HepG2 (cell line): ENCODE data around the gene DIP2C. TPM values are rescaled to one million over a fixed set of nuclear protein-coding genes. Genes with fewer than 3 reads are reported as not detected.

Source experiments
- CAMTA2 ChIP-seq: sonication (generic); formaldehyde crosslinking; IDR thresholded peaks from 2 replicates; pipeline ENCODE4 v1.4.0; 2020; ENCODE audit warnings: mild to moderate bottlenecking, missing genetic modification reagents, borderline replicate concordance
- CERS6 ChIP-seq: sonication (generic); formaldehyde crosslinking; IDR thresholded peaks from 2 replicates; pipeline ENCODE4 v1.5.0; 2020; ENCODE audit warnings: missing genetic modification reagents
- GMEB1 ChIP-seq: sonication (generic); formaldehyde crosslinking; IDR thresholded peaks from 2 replicates; pipeline ENCODE4 v1.5.1; 2020; ENCODE audit warnings: missing genetic modification reagents, mild to moderate bottlenecking, borderline replicate concordance
- IRF1 ChIP-seq: sonication (generic); formaldehyde crosslinking; IDR thresholded peaks from 2 replicates; pipeline ENCODE4 v1.4.0; 2020; ENCODE audit warnings: low read depth, mild to moderate bottlenecking, missing genetic modification reagents
- KDM6A ChIP-seq: IDR thresholded peaks from 2 replicates; pipeline ENCODE4 v1.6.1; 2016; ENCODE audit warnings: low read depth
- KLF13 ChIP-seq: sonication (generic); formaldehyde crosslinking; IDR thresholded peaks from 2 replicates; pipeline ENCODE4 v1.4.0; 2020; ENCODE audit warnings: mild to moderate bottlenecking, missing genetic modification reagents
- MIER2 ChIP-seq: IDR thresholded peaks from 2 replicates; pipeline ENCODE4 v1.6.1; 2016; ENCODE audit warnings: missing biosample characterization, missing genetic modification reagents
- MXD4 ChIP-seq: IDR thresholded peaks from 2 replicates; pipeline ENCODE4 v1.6.1; 2016; ENCODE audit warnings: mild to moderate bottlenecking, missing biosample characterization, missing genetic modification reagents
- NFAT5 ChIP-seq: sonication (generic); formaldehyde crosslinking; IDR thresholded peaks from 2 replicates; pipeline ENCODE4 v1.4.0; 2020; ENCODE audit warnings: missing genetic modification reagents
- RBM22 ChIP-seq: fragments of 200-400 bp; formaldehyde crosslinking; optimal IDR thresholded peaks from 2 replicates; pipeline ENCODE3; 2017; ENCODE audit warnings: mild to moderate bottlenecking, low read length, moderate library complexity
- SMC3 ChIP-seq: IDR thresholded peaks from 2 replicates; pipeline ENCODE4 v1.6.1; 2011; ENCODE audit warnings: low read length, improper control_type of control experiment
- SP4 ChIP-seq: sonication (generic); formaldehyde crosslinking; IDR thresholded peaks from 2 replicates; pipeline ENCODE4 v1.8.1; 2023; ENCODE audit warnings: mild to moderate bottlenecking, missing genetic modification reagents
- TMF1 ChIP-seq: sonication (generic); formaldehyde crosslinking; IDR thresholded peaks from 2 replicates; pipeline ENCODE4 v1.8.1; 2022; ENCODE audit warnings: low read depth, missing genetic modification reagents
- TOPORS ChIP-seq: sonication (generic); formaldehyde crosslinking; IDR thresholded peaks from 2 replicates; pipeline ENCODE4 v1.8.0; 2023; ENCODE audit warnings: mild to moderate bottlenecking, missing genetic modification reagents
- ZNF17 ChIP-seq: sonication (generic); formaldehyde crosslinking; IDR thresholded peaks from 2 replicates; pipeline ENCODE4 v1.5.0; 2020; ENCODE audit warnings: mild to moderate bottlenecking, missing genetic modification reagents
- ZNF660 ChIP-seq: sonication (generic); formaldehyde crosslinking; IDR thresholded peaks from 2 replicates; pipeline ENCODE4 v1.5.1; 2020; ENCODE audit warnings: mild to moderate bottlenecking, low read depth, missing genetic modification reagents, borderline replicate concordance
- ZNF691 ChIP-seq: sonication (generic); formaldehyde crosslinking; IDR thresholded peaks from 2 replicates; pipeline ENCODE4 v1.4.0; 2020; ENCODE audit warnings: missing genetic modification reagents, low read depth, mild to moderate bottlenecking, borderline replicate concordance
- ZNF737 ChIP-seq: sonication (generic); formaldehyde crosslinking; IDR thresholded peaks from 2 replicates; pipeline ENCODE4 v1.5.0; 2020; ENCODE audit warnings: missing genetic modification reagents, mild to moderate bottlenecking, borderline replicate concordance
- ZSCAN9 ChIP-seq: IDR thresholded peaks from 2 replicates; pipeline ENCODE4 v1.6.1; 2016; ENCODE audit warnings: borderline replicate concordance
- polyA plus RNA-seq, 8 experiments: library from polyadenylated mRNA; depleted of rRNA in 3 of 8; stranded (reverse) in 7 of 8; unstranded in 1 of 8; fragments of >200 nt; fragmentation: Illumina TruSeq in 4 of 8; extraction: Trizol in 4 of 8; gene quantifications; 2 replicates each; pipeline versions ENCODE4 v1.2.1 to v1.2.3, GENCODE V29; 2011 to 2016; ENCODE audit warnings: low read depth in 4 of 8, missing spikeins in 1 of 8, mixed read lengths in 1 of 8; ENCODE audit not compliant: insufficient read depth in 1 of 8
- total RNA-seq, 5 experiments: library from RNA; depleted of rRNA; stranded (reverse); fragments of >200 nt; fragmentation: Illumina TruSeq; extraction: Trizol; gene quantifications; 2 replicates each; pipeline ENCODE4 v1.2.3, GENCODE V29; 2016; ENCODE audit warnings: low read depth in 1 of 5

The DIP2C gene
- total and polyA plus RNA-seq, 2 of the 13 experiments (the other 11 are each of a cell fraction or from before 2014, with no cell fraction given), result 2.2 to 2.7 TPM

GRCh38 chr10:688312-689120, 952 bp downstream of the DIP2C start (continued):
- TF ChIP-seq GMEB1 (CRISPR knock-in tag), result 0 out of 2 replicates have a peak, but pooled peaks have one; percentile 23
- no peak for TF ChIP-seq TOPORS
- TF ChIP-seq ZNF737 (CRISPR knock-in tag), result no peak
- no peak for TF ChIP-seq KLF13 (CRISPR knock-in tag)
- no peak for TF ChIP-seq MIER2 (CRISPR knock-in tag)
- no peak for TF ChIP-seq SMC3
- TF ChIP-seq TMF1 (CRISPR knock-in tag), result 0 out of 2 replicates have a peak, but pooled peaks have one; percentile 20
- no peak for TF ChIP-seq KDM6A (CRISPR knock-in tag)
- TF ChIP-seq MXD4, result 0 out of 2 replicates have a peak, but pooled peaks have one; percentile 64
- TF ChIP-seq ZSCAN9 (CRISPR knock-in tag), result no peak
- 0 out of 2 replicates have a peak, but pooled peaks have one; percentile 12 for TF ChIP-seq ZNF691 (CRISPR knock-in tag)
- no peak for TF ChIP-seq CERS6 (CRISPR knock-in tag)
- TF ChIP-seq IRF1 (CRISPR knock-in tag), result no peak
- no peak for TF ChIP-seq ZNF17 (CRISPR knock-in tag)
- TF ChIP-seq NFAT5 (CRISPR knock-in tag), result no peak
- no peak for TF ChIP-seq ZNF660 (CRISPR knock-in tag)
- no peak for TF ChIP-seq SP4 (CRISPR knock-in tag)
- TF ChIP-seq RBM22, result no peak
- TF ChIP-seq CAMTA2, result 0 out of 2 replicates have a peak, but pooled peaks have one; percentile 27
